Hematopoietic multipotent progenitor cell (in vitro differentiated cells): ENCODE results near the gene AOC3. TPM values are rescaled to one million over a fixed set of nuclear protein-coding genes. Genes with fewer than 3 reads are reported as not detected.
"Not testable (repeated sequence)": the region's sequence is repeated elsewhere in the genome, so short reads cannot be mapped to it uniquely, and the experiment has no call there.

Source experiments
- DNase-seq, 3 donors: peaks; one replicate each; pipeline ENCODE4 v3.0.0-alpha.2; 2011 to 2015; ENCODE audit warnings: low read depth in 2 of 3, low spot score in 2 of 3
- small RNA-seq: library from RNA; depleted of rRNA; stranded (forward); fragments of <200 nt; gene quantifications from one replicate; pipeline ENCODE3, GENCODE V24; 2012
- total RNA-seq: library from RNA; depleted of rRNA; stranded (reverse); fragments of >200 nt; gene quantifications from one replicate; pipeline ENCODE4 v1.2.3, GENCODE V29; 2012

AOC3 gene
- total RNA-seq, 1 donor: 0.27 TPM

GRCh38 chr17:42889809-42890208 is 38.8 kb downstream of the AOC3 start:
- no peak for DNase-seq

GRCh38 chr17:42891539-42892152 is 40.6 kb downstream of the AOC3 start:
- DNase-seq: no peak

DNA sequence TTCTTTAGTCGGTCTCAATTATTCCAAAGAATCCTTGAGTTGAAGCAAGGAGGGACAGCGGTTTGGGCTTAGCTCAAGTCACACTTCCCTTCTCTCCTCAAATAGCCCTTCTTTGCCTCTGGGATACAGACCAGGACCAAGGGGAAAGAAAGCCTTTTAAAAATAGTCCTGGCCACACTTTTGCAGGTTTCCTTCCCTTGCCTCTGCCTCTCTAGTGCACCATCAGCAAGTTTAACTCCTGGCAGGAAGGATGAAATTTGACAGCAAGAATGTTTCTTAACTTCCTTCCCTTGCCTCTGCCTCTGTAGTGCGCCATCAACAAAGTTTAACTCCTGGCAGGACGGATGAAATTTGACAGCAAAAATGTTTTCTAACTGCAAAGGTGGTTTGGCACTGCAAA is 42.4 kb downstream of the AOC3 start:
- peak in 1 of 3 donors; percentile 18 for DNase-seq

- no peak for DNase-seq
These were observed 43.5 kb downstream of the AOC3 start for GRCh38 chr17:42894283-42895184.

GRCh38 chr17:42895185-42895555 is 44.2 kb downstream of the AOC3 start:
- no peak for DNase-seq

GRCh38 chr17:42898147-42898811 is 47.3 kb downstream of the AOC3 start:
- no peak for DNase-seq

GRCh38 chr17:42899981-42900380 is 49.0 kb downstream of the AOC3 start:
- not testable (repeated sequence) for DNase-seq

DNA sequence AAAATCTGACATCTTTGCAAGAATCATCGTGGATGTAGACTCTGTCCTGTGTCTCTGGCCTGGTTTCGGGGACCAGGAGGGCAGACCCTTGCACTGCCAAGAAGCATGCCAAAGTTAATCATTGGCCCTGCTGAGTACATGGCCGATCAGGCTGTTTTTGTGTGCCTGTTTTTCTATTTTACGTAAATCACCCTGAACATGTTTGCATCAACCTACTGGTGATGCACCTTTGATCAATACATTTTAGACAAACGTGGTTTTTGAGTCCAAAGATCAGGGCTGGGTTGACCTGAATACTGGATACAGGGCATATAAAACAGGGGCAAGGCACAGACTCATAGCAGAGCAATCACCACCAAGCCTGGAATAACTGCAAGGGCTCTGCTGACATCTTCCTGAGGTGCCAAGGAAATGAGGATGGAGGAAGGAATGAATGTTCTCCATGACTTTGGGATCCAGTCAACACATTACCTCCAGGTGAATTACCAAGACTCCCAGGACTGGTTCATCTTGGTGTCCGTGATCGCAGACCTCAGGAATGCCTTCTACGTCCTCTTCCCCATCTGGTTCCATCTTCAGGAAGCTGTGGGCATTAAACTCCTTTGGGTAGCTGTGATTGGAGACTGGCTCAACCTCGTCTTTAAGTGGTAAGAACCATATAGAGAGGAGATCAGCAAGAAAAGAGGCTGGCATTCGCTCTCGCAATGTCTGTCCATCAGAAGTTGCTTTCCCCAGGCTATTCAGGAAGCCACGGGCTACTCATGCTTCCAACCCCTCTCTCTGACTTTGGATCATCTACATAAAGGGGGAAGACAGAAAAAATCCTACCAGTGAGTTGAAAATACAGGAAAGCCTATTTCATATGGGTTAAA is 49.7 kb downstream of the AOC3 start, which contains the start of gene G6PC1:
G6PC1 (plus strand) TSS at position 340 of the 872 bp plus-strand sequence; CDS start at position 418, 78 bp downstream.
- DNase-seq: no peak

- no peak for DNase-seq
These were observed 50.7 kb downstream of the AOC3 start for GRCh38 chr17:42901535-42902229.

- DNase-seq: no peak
These were observed 53.1 kb downstream of the AOC3 start for GRCh38 chr17:42904110-42904469.

DNA sequence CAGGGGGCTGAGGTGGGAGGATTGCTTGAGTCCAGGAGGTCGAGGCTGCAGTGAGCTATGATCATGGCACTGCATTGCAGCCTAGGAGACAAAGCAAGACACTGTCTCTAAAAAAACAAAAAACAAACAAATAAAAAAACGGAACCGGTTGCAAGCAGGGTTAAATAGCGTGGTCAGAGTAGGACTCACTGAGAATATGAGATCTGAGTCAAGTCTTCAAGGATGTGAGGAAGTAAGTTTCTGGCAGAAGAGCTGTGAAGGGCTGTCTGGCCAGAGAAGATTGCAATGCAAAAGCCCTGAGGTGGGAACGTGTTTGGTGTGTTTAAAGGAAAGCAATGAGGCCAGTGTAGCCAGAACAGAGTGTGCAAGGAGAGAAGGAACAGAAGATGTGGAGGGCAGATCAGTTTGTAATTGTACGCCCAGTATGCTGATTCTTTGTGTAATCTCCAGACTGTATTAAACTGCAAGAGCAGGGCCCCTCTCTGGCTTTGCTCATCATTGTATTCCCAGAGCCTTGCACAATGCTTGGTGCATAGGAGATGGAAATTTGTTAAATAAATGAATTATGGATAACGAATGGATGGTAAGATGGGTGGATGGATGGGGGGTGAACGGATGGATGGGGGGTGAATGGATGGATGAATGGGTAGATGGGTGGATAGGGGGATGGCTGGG is 55.9 kb downstream of the AOC3 start:
- DNase-seq: no peak

Small RNA genes lying within 50 kb of the gene (small RNA-seq; reads per million reads assigned to genes)
- not detected for gene MIR6781
- gene RNU6-287P: not detected

Other genes with a start within 250 kb of the AOC3 start
- 72.2 TPM for gene RETREG3, start 241.8 kb upstream of the AOC3 start, total RNA-seq
- gene TUBG1, start 241.5 kb upstream of the AOC3 start, total RNA-seq: 25.3 TPM
- 5.4 TPM for gene TUBG2, start 191.9 kb upstream of the AOC3 start, total RNA-seq
- 0.27 TPM for gene PLEKHH3, start 174.2 kb upstream of the AOC3 start, total RNA-seq
- 1.1 TPM for gene CCR10, start 169.4 kb upstream of the AOC3 start, total RNA-seq
- 0.81 TPM for gene CNTNAP1, start 168.7 kb upstream of the AOC3 start, total RNA-seq
- 35.8 TPM for gene EZH1, start 106.2 kb upstream of the AOC3 start, total RNA-seq
- 0.27 TPM for gene RAMP2, start 90.0 kb upstream of the AOC3 start, total RNA-seq
- 45.5 TPM for gene VPS25, start 77.8 kb upstream of the AOC3 start, total RNA-seq
- gene WNK4, start 70.6 kb upstream of the AOC3 start, total RNA-seq: under 0.01 TPM
- 56.6 TPM for gene COA3, start 52.5 kb upstream of the AOC3 start, total RNA-seq
- gene CNTD1, start 52.3 kb upstream of the AOC3 start, total RNA-seq: under 0.01 TPM
- gene BECN1, start 26.9 kb upstream of the AOC3 start, total RNA-seq: 67.9 TPM
- gene PSME3, start 17.8 kb upstream of the AOC3 start, total RNA-seq: 39.0 TPM
- gene AOC2, start 6.6 kb upstream of the AOC3 start, total RNA-seq: 1.3 TPM
- not detected for gene G6PC1, start 49.6 kb downstream of the AOC3 start, total RNA-seq
- gene AARSD1, start 113.3 kb downstream of the AOC3 start, total RNA-seq: 15.9 TPM
- 3.0 TPM for gene PTGES3L, start 128.9 kb downstream of the AOC3 start, total RNA-seq
- gene RUNDC1, start 129.4 kb downstream of the AOC3 start, total RNA-seq: 12.7 TPM
- gene RPL27, start 147.2 kb downstream of the AOC3 start, total RNA-seq: 2,332 TPM
- gene IFI35, start 155.6 kb downstream of the AOC3 start, total RNA-seq: 47.9 TPM
- gene VAT1, start 171.2 kb downstream of the AOC3 start, total RNA-seq: 116 TPM
- gene RND2, start 174.0 kb downstream of the AOC3 start, total RNA-seq: 0.27 TPM